Endothelial cell of umbilical vein (primary cell): ENCODE measurements around the gene PLEKHG3.

Experiments
- CTCF ChIP-seq, 2 donors: IDR thresholded peaks; 1 replicate in 1 of 2; 2 replicates in 1 of 2; pipeline ENCODE4 v1.5.1; 2011; ENCODE audit warnings: low read length in 2 of 2, mild to moderate bottlenecking in 2 of 2, moderate library complexity in 2 of 2, control low read depth in 1 of 2, inconsistent platforms in 1 of 2, low read depth in 1 of 2; ENCODE audit not compliant: insufficient read depth in 1 of 2; ENCODE audit errors: extremely low read depth in 1 of 2
- EZH2 ChIP-seq: IDR thresholded peaks from 2 replicates; pipeline ENCODE4 v1.6.1; 2012; ENCODE audit warnings: borderline replicate concordance, low read depth, mild to moderate bottlenecking, moderate library complexity, low read length, inconsistent platforms; ENCODE audit not compliant: severe bottlenecking
- FOS ChIP-seq: IDR thresholded peaks from 2 replicates; pipeline ENCODE4 v1.6.1; 2011; ENCODE audit warnings: mild to moderate bottlenecking, low read length, moderate library complexity, borderline replicate concordance; ENCODE audit not compliant: insufficient read depth
- MAX ChIP-seq: IDR thresholded peaks from 2 replicates; pipeline ENCODE4 v1.6.1; 2011; ENCODE audit not compliant: insufficient read depth, insufficient read length
- POLR2A ChIP-seq: IDR thresholded peaks from 2 replicates; pipeline ENCODE4 v1.6.1; 2012; ENCODE audit warnings: low read depth, mild to moderate bottlenecking, control low read depth, low read length
- POLR2AphosphoS5 ChIP-seq: IDR thresholded peaks from 2 replicates; pipeline ENCODE4 v1.6.1; 2012; ENCODE audit warnings: low read depth, mild to moderate bottlenecking, control low read depth, low read length, moderate library complexity; ENCODE audit not compliant: insufficient read depth

- TF ChIP-seq POLR2AphosphoS5 (no peak), CTCF (IDR thresholded peaks at IDR 0.05; ENCODE audit: extremely low read depth in 1 of 2, insufficient read depth in 1 of 2, low read depth in 1 of 2, low read length in 2 of 2) (no peak), POLR2A (no peak), FOS (no peak), EZH2 (no peak), MAX (no peak)
Measured at GRCh38 chr14:64718762-64719161, 14.5 kb downstream of the PLEKHG3 start.
